Dermis blood vessel endothelial cell (primary cell): ENCODE measurements around the gene UNC13A. TPM values are rescaled to one million over a fixed set of nuclear protein-coding genes. Genes with fewer than 3 reads are reported as not detected.
A peak's percentile ranks its signal among the peaks of the same experiment; 100 is the strongest.

ENCODE experiments used
- DNase-seq: peaks from one replicate; pipeline ENCODE4 v3.0.0; 2010
- total RNA-seq: library from RNA; depleted of rRNA; stranded (reverse); fragments of >200 nt; gene quantifications from 2 replicates; pipeline ENCODE4 v1.2.3, GENCODE V29; 2014

Gene UNC13A
- total RNA-seq, 1 donor from 2014 or later, result under 0.01 TPM

DNA sequence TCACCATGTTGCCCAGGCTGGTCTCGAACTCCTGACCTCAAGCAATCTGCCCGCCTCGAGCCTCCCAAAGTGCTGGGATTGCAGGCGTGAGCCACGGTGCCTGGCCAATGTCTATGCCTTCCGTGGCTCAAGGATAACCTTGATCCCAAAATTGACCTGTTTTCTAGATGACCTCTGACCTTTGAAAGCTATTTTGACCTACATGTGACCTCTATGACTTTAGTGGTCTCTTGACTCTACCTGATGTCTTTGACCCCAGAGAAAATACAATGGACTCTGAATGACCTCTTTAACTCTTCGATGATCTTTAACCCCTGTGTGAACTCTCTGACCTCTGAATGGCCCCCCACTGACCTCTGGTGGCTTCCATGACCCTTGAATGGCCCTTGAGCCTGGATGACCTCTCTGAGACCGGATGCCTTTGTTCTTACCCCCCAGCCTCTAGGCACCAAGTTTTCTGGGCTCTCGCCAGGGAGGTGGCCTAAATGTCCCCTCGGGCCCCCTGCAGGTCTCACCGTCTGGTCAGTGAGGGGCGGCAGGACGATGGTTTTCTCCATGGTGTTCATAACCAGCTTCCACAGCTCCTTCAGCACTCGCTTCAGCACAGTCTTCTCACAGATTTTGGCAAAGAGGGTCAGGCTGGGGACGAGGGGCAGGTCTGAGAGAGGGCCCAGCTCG lies 63.7 kb downstream of the UNC13A start:
- no peak for DNase-seq

DNA sequence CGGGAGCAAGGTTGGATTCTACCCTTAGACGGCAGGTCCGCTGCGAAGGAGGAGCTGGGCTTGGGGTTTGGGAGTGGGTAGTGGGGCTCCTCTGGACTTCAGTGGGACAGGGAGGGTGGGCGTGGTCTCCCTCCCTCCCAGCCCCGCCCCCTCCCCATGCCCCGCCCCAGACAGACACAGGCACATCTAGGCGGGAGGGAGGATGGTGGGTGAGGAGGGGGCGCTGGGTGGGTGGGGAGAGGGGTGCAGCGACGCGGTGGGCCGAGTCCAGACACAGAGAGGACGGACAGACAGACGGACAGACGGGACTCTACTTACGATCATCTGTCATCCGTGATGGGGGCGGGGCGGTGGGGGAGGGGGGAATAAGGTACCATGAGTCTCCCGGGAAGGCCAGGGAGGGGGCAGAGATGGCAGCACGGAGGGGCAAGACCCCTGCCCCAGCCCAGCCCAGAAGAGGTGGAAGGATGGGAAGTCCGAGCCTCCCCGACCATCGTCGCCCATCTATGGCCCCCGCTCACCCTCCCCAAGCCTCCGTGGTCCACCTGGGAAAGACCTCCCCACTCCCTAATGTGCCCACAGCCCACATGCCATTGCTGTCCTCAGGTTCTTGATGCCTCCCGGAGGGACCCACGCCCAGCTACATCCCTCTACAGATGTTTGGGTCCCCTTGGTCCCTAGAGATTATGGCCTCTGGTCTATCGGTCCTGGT lies 64.8 kb downstream of the UNC13A start:
- no peak for DNase-seq

DNA sequence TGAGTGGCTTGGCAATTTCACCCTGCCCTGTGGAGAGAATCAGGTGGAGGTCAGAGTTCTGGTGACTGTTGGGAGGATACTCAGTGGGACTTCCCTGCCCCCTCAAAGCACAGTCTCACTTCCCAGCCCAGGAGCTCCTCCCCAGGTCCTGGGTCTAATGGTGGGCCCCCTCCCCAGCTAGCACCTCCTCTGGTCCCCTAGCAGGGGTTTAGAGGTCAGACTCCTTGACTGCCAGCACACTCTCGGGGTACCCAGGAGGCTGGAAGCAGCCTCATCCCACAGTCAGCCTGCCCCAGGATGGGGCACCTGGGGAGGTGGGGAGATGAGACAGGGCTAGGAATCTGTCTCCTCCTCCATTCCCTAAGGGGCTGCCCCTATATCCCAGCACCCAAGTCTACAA lies 67.5 kb downstream of the UNC13A start:
- no peak for DNase-seq

DNA sequence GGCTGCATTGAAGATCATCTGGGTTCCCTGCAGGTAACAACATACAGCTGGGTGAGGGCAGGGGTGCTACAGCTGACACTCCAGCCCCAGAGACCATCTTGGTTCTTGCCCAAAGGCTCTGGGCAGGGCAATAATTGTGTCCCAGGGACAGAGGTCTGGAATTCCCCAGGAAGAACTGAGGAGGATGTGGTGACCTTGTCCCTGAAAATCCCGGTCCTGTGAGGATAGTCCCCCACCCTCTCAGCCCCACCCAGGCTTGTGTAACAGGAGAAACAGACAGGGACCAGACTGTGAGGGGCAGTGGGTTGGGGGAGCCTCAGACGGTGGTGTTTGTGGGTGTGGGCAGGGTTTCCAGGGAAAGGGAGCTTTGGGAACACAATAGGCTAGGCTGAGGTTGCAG lies 69.2 kb downstream of the UNC13A start:
- DNase-seq, result no peak

DNA sequence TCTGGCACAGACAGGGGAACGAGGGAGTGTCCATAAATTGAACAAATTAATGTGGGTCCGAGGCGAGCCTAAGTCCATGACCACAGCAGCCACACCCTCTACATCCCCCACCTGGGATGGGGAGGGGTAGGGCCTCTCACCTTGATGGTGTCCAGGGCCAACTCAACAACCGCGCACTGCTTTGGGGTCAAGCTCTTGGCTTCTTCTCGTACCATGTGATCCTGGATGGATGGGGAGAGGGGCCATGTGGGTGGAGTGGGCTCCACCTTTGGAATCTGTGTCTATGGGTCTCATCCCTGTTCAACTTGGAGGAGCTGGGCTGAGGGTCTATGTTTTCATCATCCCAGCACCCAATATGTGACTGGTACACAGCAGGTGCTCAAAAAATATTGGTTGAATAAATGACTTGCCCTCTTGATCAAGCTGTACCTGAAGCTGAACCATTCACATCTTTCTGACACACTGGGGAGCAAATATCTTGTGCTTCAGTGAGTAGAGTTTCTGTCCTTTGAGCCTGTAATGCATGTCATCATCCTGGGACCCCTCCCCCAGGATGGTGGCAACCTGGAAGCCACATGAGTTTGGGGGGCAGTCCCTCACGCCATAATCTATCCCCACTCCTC lies 69.8 kb downstream of the UNC13A start:
- no peak for DNase-seq

DNA sequence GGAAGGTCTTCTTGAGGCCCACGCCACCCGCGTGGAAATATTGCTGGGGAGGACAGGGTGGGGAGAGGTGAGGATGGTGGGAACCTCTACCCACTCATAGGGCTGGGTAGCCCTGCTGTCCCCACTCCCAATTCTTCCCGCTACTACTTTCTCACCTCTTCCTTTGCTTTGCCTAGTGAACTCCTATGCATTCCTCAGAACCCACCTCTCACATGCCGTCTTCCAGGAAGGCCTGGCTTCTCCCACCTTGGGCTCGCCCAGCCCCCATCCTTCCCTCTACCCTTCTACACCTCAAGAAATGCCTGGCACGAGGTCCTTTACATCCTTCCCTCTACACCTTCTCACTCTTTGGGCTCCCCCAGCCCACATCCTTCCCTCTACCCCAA lies 70.4 kb downstream of the UNC13A start:
- no peak for DNase-seq

DNA sequence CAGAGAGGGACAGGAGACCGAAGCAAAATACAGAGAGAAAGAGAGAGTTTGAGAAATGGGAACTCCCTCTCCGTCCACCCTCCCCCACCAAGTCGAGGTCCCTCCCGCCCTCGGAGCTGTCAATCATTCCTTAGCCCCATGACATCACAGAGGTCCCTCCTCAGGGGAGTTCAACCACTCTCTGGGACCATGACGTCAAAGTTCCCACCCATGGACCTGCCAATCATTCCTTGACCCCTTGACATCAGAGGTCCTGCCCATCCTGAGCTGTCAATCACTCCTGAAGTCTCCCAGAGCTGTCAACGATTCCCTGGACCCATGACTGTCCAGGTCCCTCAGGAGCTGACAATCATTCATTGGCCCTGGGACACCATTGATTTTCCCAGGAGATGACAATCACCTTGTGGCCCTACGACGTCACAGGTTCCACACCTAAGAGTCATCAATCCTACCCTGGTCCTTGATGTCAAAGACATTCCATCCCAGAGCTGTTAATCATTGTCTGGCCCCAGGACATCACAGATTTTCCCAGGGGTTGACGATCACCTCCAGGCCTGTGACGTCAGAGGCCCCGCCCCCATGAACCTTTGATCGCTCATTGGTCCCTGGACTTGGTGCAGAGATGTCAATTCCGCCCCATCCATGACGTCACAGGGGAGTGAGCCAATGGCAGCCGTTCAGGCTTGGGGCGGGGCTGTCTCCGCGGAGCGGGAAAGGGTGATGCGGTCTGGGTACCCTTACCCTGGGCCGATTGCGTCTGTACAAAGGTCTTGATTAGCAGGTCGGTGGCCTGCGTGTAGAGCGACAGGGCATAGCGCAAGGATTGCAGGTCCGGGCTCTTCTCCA lies 71.0 kb downstream of the UNC13A start:
- peak; percentile 5 for DNase-seq

DNA sequence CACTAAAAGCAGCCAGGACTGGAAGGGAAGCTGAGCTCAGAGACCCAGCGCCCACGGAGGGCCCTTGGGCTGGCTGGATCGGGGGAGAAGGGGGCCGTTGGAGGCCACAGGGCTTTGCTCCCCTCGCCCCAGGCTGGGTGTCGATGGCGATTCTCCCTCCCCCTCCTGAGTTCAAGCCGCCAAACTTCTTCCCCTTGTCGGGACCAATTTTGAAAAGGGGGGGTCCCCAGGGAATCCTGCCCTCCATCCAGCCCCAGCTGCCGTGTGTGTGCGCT lies 71.5 kb downstream of the UNC13A start:
- DNase-seq, result no peak

DNA sequence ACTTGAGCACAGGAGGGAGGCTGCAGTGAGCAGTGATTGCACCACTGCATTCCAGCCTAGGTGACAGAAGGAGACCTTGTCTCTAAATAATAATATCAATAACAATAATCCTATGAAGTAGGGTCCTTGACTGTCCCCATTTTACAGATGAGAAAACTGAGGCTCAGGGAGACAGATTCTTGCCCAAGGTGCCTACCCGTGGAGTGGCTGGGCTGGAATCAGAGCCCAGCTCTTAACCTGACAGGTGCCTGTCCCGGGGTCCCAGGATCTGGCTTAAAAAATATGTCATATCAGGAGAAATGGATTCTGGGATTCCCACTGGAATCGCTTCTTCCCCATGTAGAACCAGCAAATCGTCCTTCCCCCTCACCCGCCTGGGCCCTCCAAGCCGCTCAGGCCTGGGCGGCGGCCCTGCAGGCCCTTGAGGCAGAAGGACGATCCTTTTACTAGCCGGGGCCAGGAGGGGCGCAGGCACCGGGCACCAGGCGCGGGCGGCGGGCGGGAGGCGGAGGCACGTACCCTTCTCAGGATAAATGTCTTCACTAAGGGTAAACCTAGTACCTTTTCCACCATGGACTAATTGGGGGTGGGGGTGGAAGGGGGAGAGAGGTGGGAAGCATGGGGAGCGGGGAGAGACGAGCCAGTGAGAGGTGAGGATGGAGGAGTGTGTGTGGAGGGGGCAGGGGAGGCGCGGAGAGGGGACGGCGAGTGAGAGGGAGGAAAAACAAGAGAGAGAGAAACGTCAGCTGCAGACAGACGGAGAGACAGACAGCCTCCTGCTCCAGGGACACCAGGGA lies 72.1 kb downstream of the UNC13A start:
- DNase-seq, result no peak

DNA sequence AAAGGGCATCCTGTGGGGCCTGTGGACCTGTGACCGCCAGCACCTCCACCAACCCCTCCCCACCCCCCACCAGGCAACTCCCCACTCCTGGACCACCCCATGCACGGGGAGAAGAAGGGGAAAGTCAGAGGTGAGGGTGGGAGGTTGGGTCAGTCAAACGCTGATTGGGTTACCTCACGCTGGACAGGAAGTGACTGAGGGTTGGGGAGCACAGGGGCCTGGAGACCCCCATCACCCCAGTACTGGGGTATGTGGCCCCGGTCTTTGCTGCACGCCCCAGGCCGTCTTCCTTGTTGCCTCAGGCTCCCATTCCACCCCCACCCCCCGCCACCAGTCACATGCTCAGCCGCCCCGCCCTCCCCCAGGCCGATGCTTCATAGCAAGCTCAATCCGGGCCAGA lies 73.7 kb downstream of the UNC13A start:
- no peak for DNase-seq

DNA sequence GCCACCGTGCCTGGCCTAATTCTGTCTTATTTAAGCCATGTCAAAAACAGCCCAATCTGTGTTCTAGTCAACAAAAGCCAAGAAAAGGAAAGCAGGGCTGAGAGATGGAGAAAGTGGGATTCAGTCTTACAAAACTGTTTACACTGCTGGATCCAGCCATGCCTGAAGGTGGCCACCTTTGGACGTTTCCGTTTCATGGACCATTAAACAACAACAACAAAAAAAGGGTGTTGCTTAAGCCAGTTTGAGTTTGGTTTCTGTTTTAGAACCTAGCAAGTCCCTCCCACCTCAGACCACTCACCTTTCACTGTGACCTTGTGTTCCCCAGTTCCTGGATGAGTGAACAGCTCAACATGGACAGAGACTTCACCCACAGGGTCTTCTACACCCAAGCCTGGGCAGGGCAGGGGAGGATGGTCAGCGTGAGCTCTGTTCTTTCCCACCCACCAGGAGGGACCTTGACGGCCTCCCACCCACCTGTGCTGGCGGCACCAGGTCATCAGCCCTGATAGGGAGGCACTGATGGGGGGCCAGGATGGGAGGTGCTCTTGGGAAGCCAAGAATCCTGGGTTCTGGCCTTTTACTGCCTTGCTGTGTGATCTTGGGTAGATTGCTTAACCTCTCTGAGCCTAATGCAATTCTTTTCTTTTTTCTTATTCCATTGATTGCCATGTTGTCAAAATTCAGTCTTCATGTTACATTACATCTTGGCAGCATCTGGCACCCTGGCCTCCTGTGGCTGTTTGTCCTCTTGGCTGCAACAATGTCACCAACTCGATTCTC lies 76.5 kb downstream of the UNC13A start:
- no peak for DNase-seq

DNA sequence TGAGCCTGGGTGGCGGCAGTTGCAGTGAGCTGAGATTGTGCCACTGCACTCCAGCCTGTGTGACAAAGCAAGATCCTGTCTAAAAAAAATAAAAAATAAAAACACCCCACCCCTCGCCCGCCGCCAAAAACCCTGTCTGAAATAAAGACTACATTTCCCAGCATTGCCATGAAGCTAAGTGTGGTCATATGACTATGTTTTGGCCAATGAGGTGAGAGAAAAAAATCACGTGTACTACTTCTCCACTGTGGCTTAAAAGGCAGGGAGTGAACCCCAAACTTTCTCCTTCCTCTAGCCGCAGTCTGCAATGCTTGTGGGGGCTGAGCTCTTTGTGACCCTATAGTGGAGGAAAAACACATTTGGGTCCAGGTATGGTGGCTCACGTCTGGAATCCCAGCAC lies 77.8 kb downstream of the UNC13A start:
- peak; percentile 32 for DNase-seq

DNA sequence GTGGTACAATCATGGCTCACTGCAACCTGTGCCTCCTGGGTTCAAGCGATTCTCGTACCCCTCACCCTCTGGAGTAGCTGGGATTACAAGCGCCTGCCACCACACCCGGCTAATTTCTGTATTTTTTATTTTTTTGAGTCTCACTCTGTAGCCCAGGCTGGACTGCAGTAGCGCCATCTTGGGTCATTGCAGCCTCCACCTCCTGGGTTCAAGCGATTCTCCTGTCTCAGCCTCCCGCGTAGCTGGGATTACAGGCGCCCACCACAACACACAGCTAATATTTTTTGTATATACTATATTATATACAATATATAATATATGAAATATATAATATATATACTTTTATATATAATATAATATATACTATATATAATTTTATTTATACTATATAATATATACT lies 80.2 kb downstream of the UNC13A start:
- DNase-seq, result no peak

DNA sequence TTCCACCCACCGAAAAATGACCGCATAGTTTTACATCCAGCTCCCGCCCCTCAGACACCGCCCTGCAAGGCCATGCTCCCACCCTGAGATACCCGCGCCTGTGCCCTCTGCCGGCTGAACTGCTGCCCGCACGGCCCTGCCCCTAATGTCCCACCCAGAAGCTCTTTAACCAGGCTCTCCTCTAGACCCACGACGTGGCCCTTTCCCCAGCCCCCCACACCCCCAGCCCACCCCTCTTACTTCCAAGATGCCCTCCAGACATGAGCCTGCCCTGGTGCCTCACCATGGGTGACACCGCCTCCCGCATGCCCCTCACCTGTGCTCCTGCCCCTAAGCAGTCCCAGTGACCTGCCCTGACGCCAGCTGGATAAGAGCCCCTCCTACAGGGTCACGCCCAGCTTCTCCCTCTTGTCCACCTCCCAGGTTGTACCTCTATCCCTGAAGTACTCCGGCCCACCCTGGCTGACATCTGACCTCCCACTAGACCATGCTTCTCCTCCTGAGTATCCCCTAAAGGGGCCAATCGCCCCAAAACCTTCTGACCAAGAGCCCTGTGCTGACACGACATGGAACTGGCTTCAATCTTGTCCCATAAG lies 81.5 kb downstream of the UNC13A start:
- no peak for DNase-seq

DNA sequence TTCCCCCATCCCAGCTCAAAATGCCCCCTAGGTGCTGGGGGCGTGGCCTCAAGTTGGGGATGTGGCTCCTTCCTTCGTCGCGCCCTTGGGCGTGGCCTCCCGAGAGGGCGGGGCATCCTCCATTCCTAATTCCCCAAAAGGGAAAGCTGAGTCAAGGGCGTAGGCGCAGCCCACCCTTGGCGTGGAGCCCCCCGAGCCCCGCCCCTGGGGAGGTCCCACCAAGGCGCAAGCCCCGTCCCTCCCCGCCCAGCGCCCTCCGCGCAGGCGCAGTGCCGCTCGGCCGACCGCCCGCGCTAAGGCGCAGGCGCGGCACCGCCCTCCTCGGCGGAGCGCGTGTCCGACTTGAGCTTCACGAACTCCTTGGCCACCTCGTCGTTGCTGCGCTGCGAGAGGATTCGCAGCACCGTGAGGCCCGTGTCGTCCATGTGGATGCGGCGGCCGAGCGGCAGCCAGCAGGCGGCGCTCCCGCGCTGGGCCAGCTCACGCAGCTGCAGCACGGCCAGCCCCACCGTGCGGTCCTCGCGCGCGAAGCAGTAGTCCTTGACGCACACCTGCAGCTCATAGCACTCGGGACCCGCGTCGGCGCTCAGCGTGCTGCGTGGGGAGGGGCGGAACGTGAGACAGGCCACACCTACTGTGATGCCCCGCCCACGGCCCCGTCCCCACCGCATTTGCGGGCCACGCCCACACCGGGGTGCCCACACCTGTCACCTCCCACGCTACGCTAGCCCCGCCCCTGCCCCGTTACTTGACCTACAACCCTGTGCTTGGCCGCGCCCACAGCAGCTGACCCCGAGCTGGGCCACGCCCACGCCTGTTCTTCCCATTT lies 82.2 kb downstream of the UNC13A start:
- peak; percentile 75 for DNase-seq

DNA sequence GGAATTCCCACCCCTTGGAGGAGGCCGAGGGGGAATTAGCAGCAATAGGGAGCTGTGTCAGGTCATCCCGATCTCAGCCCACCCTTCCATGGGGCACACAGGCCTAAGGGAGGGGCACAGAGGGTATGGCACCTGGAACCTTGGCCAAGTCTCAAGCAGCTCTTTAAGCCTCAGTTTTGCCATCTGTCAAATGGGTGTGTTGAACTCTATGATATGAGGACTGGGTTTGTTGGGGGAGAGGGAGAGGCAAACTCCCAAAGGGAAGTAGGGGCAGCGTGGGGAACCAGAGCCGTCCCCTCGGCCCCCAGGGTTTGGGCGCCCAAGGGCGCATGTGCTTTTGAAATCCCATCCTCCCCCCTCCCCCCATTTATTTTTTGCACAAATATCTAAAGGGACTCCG lies 83.0 kb downstream of the UNC13A start:
- DNase-seq, result no peak

DNA sequence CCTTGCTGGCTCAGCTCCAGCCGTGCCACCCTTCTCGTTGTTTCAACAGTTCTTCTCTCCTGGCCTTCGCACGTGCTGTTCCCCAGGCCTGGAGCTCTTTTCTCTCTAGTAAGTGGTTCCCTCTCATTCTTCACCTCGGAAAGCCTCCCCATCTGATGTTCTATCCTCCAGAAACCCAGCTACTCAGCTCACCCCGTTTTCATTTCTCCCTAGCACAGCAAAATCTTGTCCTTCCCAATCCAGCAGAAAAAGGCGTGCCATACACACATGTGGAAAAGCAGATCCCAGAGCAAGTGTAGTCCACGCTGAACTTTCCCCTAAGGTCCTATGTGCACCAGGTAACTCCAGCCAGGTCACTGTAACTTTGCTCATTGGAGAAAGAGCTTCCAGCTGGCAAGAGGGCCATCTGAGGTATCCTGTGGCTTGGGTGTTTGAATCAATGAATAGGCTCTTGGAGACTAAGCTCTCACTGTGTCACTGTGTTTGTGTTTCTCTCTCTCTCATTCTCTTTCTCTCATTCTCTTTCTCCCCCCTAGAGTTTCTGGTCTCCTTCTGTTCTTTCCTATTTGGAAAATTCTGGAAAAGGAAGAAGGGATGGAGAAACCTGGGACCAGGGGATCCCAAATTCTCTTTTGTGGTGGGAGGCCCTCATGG lies 83.7 kb downstream of the UNC13A start:
- no peak for DNase-seq

DNA sequence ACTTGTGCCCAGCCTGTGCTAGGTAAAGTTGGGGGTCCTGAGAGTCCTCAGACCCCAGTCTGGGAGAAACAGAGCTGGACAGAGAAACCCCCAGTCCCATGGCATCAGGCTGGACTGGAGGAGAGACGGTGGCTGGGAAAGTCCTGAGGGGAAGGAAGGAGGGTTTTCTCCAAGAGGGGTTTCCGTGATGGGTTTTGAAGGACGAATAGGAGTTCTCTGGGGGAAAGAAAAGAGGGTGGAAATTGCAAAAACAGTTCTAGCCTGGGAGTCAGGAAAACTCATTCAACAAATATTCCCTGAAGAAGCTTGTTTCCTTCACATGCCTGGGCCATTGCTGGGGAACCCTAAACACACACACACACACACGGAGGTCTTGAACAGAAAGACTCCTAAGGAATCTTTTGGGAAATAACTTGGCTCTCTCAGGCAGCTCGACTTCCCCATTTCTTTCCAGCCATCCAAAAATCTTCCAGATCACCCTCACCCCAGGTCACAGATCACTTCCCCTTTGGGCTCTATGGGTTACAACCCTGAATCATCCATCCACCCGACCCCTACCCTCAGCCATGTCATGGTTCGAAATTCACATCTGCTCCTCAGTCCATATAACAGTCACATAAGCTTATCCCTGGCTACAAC lies 85.2 kb downstream of the UNC13A start:
- no peak for DNase-seq

DNA sequence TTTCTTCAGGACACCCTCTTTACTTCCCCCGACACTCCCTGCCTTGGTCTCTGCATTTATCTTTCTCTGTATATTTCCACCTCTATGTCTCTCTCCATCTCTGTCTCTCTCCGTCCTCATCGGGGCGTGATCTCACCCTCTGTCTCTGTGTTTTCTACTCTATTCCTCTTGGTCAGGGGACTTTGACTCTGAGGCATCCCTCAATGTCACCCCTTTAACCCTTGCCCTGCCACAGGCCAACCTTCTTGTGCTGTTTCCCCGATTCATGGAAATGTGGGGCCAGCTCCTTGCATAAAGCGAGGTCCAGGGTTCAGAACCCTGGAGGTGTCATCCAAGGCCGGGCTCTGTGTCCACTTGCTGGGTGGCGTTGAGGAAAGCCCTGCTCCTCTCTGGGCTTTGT lies 85.9 kb downstream of the UNC13A start:
- DNase-seq, result no peak
